ENCODE measurements around the gene CERS3. TPM values are rescaled to one million over a fixed set of nuclear protein-coding genes. Genes with fewer than 3 reads are reported as not detected.

CERS3 gene
- total and polyA plus RNA-seq, 10 of the 15 experiments (the other 5 are each of a cell fraction or from before 2014, with no cell fraction given): not detected

DNA sequence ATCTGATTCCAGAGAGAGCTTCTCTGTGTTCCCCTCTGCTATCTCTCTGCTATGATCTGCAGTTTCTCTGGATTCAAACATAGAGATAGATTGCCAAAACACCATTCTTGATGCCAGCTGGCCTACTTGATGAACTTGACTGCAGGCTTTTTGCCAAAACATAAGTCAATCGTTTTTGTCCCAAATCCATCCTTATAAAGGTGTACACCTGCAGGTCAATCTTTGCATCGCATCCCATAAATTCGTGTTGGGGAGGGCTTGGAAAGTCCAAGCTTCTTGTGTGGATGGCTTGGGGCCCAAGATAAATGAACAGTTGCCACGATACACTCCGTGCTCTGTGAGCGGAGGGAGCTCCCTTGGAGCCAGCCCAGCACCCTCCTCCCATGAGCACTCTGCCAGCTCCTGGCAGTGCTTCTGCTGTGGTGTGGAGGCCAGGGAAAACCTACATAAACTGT lies 2.7 kb downstream of the CERS3 start (continued):
- TF ChIP-seq, protein P1, sequence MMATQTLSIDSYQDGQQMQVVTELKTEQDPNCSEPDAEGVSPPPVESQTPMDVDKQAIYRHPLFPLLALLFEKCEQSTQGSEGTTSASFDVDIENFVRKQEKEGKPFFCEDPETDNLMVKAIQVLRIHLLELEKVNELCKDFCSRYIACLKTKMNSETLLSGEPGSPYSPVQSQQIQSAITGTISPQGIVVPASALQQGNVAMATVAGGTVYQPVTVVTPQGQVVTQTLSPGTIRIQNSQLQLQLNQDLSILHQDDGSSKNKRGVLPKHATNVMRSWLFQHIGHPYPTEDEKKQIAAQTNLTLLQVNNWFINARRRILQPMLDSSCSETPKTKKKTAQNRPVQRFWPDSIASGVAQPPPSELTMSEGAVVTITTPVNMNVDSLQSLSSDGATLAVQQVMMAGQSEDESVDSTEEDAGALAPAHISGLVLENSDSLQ (IDR thresholded peaks at IDR 0.05): no peak
- TF ChIP-seq RUNX3 (IDR thresholded peaks at IDR 0.05; ENCODE audit: low read length) (no peak), ZZZ3 (IDR thresholded peaks at IDR 0.05; ENCODE audit: control insufficient read depth, insufficient read length, low read depth) (no peak), NBN (IDR thresholded peaks at IDR 0.05) (no peak), PML (IDR thresholded peaks at IDR 0.05; ENCODE audit: low read length) (no peak), HDAC6 (IDR thresholded peaks at IDR 0.05; ENCODE audit: unreplicated experiment) (no peak), MYB (IDR thresholded peaks at IDR 0.05; ENCODE audit: borderline replicate concordance, low read depth, low read length) (no peak), IKZF2 (IDR thresholded peaks at IDR 0.05) (no peak), ATF7 (IDR thresholded peaks at IDR 0.05; ENCODE audit: low read depth) (no peak), KAT2A (conservative IDR thresholded peaks at IDR 0.05; ENCODE audit: control insufficient read depth, low read depth, low read length) (no peak), POLR2AphosphoS2 (IDR thresholded peaks at IDR 0.05; ENCODE audit: low read depth, low read length) (no peak)
- TF ChIP-seq, protein P2, sequence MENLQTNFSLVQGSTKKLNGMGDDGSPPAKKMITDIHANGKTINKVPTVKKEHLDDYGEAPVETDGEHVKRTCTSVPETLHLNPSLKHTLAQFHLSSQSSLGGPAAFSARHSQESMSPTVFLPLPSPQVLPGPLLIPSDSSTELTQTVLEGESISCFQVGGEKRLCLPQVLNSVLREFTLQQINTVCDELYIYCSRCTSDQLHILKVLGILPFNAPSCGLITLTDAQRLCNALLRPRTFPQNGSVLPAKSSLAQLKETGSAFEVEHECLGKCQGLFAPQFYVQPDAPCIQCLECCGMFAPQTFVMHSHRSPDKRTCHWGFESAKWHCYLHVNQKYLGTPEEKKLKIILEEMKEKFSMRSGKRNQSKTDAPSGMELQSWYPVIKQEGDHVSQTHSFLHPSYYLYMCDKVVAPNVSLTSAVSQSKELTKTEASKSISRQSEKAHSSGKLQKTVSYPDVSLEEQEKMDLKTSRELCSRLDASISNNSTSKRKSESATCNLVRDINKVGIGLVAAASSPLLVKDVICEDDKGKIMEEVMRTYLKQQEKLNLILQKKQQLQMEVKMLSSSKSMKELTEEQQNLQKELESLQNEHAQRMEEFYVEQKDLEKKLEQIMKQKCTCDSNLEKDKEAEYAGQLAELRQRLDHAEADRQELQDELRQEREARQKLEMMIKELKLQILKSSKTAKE (IDR thresholded peaks at IDR 0.05; ENCODE audit: low read depth, poor library complexity, severe bottlenecking): no peak
- TF ChIP-seq, protein P3, sequence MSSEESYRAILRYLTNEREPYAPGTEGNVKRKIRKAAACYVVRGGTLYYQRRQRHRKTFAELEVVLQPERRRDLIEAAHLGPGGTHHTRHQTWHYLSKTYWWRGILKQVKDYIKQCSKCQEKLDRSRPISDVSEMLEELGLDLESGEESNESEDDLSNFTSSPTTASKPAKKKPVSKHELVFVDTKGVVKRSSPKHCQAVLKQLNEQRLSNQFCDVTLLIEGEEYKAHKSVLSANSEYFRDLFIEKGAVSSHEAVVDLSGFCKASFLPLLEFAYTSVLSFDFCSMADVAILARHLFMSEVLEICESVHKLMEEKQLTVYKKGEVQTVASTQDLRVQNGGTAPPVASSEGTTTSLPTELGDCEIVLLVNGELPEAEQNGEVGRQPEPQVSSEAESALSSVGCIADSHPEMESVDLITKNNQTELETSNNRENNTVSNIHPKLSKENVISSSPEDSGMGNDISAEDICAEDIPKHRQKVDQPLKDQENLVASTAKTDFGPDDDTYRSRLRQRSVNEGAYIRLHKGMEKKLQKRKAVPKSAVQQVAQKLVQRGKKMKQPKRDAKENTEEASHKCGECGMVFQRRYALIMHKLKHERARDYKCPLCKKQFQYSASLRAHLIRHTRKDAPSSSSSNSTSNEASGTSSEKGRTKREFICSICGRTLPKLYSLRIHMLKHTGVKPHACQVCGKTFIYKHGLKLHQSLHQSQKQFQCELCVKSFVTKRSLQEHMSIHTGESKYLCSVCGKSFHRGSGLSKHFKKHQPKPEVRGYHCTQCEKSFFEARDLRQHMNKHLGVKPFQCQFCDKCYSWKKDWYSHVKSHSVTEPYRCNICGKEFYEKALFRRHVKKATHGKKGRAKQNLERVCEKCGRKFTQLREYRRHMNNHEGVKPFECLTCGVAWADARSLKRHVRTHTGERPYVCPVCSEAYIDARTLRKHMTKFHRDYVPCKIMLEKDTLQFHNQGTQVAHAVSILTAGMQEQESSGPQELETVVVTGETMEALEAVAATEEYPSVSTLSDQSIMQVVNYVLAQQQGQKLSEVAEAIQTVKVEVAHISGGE (CRISPR knock-in tag; IDR thresholded peaks at IDR 0.05): no peak
- TF ChIP-seq, protein P4, sequence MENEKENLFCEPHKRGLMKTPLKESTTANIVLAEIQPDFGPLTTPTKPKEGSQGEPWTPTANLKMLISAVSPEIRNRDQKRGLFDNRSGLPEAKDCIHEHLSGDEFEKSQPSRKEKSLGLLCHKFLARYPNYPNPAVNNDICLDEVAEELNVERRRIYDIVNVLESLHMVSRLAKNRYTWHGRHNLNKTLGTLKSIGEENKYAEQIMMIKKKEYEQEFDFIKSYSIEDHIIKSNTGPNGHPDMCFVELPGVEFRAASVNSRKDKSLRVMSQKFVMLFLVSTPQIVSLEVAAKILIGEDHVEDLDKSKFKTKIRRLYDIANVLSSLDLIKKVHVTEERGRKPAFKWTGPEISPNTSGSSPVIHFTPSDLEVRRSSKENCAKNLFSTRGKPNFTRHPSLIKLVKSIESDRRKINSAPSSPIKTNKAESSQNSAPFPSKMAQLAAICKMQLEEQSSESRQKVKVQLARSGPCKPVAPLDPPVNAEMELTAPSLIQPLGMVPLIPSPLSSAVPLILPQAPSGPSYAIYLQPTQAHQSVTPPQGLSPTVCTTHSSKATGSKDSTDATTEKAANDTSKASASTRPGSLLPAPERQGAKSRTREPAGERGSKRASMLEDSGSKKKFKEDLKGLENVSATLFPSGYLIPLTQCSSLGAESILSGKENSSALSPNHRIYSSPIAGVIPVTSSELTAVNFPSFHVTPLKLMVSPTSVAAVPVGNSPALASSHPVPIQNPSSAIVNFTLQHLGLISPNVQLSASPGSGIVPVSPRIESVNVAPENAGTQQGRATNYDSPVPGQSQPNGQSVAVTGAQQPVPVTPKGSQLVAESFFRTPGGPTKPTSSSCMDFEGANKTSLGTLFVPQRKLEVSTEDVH (IDR thresholded peaks at IDR 0.05; ENCODE audit: low read depth, partially characterized antibody): no peak
